CD4-positive, CD25-positive, alpha-beta regulatory T cell (primary cell): ENCODE measurements around the gene CNOT2. TPM values are rescaled to one million over a fixed set of nuclear protein-coding genes. Genes with fewer than 3 reads are reported as not detected.

ENCODE experiments used
- ATAC-seq, 2 donors: fragments of 150-1000 bp; cut with Tn5 transposase; one replicate each; pipeline ENCODE4 v1.10.0; 2021; ENCODE audit warnings: low read depth in 2 of 2, moderate number of reproducible peaks in 2 of 2, moderate library complexity in 1 of 2
- DNase-seq, 3 donors: peaks; one replicate each; pipeline versions ENCODE4 v3.0.0 to v3.0.0-alpha.2; 2012 to 2022; ENCODE audit warnings: mixed read lengths in 1 of 3
- H3K27ac ChIP-seq: one replicate; pipeline ENCODE4 v1.7.0; 2013; ENCODE audit warnings: mild to moderate bottlenecking, low read length; ENCODE audit not compliant: insufficient read depth, poor library complexity, severe bottlenecking
- H3K27me3 ChIP-seq: one replicate; pipeline ENCODE4 v1.7.0; 2013; ENCODE audit warnings: low read length; ENCODE audit not compliant: control insufficient read depth, insufficient read depth
- H3K36me3 ChIP-seq: one replicate; pipeline ENCODE4 v1.7.0; 2013; ENCODE audit warnings: mild to moderate bottlenecking, low read length, moderate library complexity; ENCODE audit not compliant: control insufficient read depth, insufficient read depth
- H3K4me1 ChIP-seq: 2 replicates; pipeline ENCODE4 v1.7.0; 2013; ENCODE audit warnings: mild to moderate bottlenecking, low read length; ENCODE audit not compliant: insufficient read depth, control insufficient read depth, poor library complexity, severe bottlenecking
- H3K4me3 ChIP-seq: one replicate; pipeline ENCODE4 v1.7.0; 2013; ENCODE audit warnings: low read depth, mild to moderate bottlenecking, low read length, moderate library complexity
- H3K9me3 ChIP-seq, 2 experiments: 1 replicate in 1 of 2; 2 replicates in 1 of 2; pipeline ENCODE4 v1.7.0; 2013; ENCODE audit warnings: low read length in 2 of 2, mild to moderate bottlenecking in 1 of 2, moderate library complexity in 1 of 2; ENCODE audit not compliant: control insufficient read depth in 2 of 2
- H3K27ac Mint-ChIP-seq, 3 donors: one replicate each; pipeline ENCODE4 v1.8.0; 2020 to 2022; ENCODE audit warnings: mild to moderate bottlenecking in 3 of 3, mixed read lengths in 3 of 3, moderate library complexity in 2 of 3
- H3K27me3 Mint-ChIP-seq: one replicate; pipeline ENCODE4 v1.8.0; 2022; ENCODE audit warnings: mild to moderate bottlenecking, mixed read lengths
- H3K36me3 Mint-ChIP-seq: one replicate; pipeline ENCODE4 v1.8.0; 2020; ENCODE audit warnings: mixed read lengths
- H3K4me1 Mint-ChIP-seq, 4 donors: one replicate each; pipeline ENCODE4 v1.8.0; 2020 to 2022; ENCODE audit warnings: mixed read lengths in 4 of 4, mild to moderate bottlenecking in 1 of 4
- H3K4me3 Mint-ChIP-seq, 4 donors: one replicate each; pipeline ENCODE4 v1.8.0; 2020 to 2022; ENCODE audit warnings: mild to moderate bottlenecking in 4 of 4, mixed read lengths in 4 of 4, moderate library complexity in 3 of 4
- H3K9me3 Mint-ChIP-seq, 7 donors: one replicate each; pipeline ENCODE4 v1.8.0; 2020 to 2022; ENCODE audit warnings: mixed read lengths in 7 of 7, mild to moderate bottlenecking in 3 of 7, moderate library complexity in 2 of 7
- polyA plus RNA-seq, 4 donors: library from polyadenylated mRNA; unstranded; fragments of 300-500 nt; fragmentation: Illumina TruSeq; gene quantifications; one replicate each; pipeline ENCODE4 v1.2.3, GENCODE V29; 2021
- total RNA-seq: library from RNA; stranded (reverse); gene quantifications from one replicate; pipeline ENCODE4 v1.2.3, GENCODE V29; 2022

The CNOT2 gene
- total and polyA plus RNA-seq, 5 donors from 2014 or later, result 78.5 to 137 (median 101) TPM

DNA sequence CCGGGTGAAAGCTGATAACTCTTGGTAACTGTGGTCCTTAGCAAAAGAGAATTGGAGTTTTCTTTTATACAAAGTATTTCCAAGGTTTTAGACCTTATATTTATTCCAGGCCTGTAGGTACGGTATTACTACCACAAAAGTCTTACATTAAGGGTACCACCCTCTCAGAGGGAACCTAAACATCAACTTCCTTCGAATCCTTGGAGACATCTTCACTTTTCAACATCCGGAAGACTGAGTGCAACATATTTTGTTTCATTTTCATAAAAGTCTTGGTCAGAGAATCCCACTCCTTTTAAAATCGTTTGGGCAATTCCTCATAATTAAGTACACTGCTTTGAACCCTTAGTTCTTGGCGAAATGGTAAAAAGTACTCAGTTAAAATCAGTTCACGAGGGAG, 1.2 kb downstream of the CNOT2 start:
- peak overlapping the region; percentile 97 to 98 (median 97) for H3K4me3 Mint-ChIP-seq
- H3K36me3 ChIP-seq, result peaks cover 18% of the 10 kb centered on the region
- no peaks in the 10 kb centered on the region for H3K27me3 Mint-ChIP-seq
- peaks cover 54 to 83% (median 64%) of the 10 kb centered on the region in 4 donors for H3K4me1 Mint-ChIP-seq
- H3K4me3 ChIP-seq, result peak overlapping the region; percentile 86
- no peaks in the 10 kb centered on the region for H3K27me3 ChIP-seq
- H3K9me3 Mint-ChIP-seq, result no peaks in the 10 kb centered on the region
- no peaks in the 10 kb centered on the region for H3K9me3 ChIP-seq
- H3K27ac ChIP-seq, result peak overlapping the region; percentile 96
- H3K4me1 ChIP-seq, result peaks cover 67% of the 10 kb centered on the region
- peaks cover 22% of the 10 kb centered on the region for H3K36me3 Mint-ChIP-seq
- H3K27ac Mint-ChIP-seq, result peak overlapping the region; percentile 97 to 100 (median 98)
- DNase-seq (no peak), ATAC-seq (no peak)

DNA sequence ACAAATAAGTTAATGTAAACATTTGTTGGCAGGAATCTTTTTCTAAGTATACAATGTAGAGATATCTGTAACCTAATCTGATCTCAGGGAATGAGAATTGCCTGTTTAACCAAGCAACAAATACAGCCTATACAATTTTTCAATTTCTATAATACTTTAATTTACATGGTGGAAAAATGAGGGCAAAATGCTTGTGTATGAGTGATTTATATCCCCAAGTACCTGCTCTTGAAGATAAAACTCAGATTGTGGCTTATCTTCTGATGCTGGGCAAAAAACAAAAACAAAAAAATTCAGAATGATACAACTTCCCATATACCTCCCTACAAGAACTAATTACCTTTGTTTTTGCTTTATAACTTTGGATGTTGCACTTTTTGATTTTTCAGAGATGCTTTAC, 2.2 kb downstream of the CNOT2 start:
- no peaks in the 10 kb centered on the region for H3K27me3 Mint-ChIP-seq
- H3K9me3 ChIP-seq, result no peaks in the 10 kb centered on the region
- ATAC-seq, result no peak
- H3K4me3 Mint-ChIP-seq, result peak overlapping the region; percentile 88 to 98 (median 97)
- peaks cover 62% of the 10 kb centered on the region for H3K4me1 ChIP-seq
- H3K27ac Mint-ChIP-seq, result no peak overlapping the region
- peak overlapping the region; percentile 96 for H3K27ac ChIP-seq
- no peak for DNase-seq
- H3K36me3 Mint-ChIP-seq, result peaks cover 13% of the 10 kb centered on the region
- no peaks in the 10 kb centered on the region for H3K27me3 ChIP-seq
- peaks cover 52 to 89% (median 64%) of the 10 kb centered on the region in 4 donors for H3K4me1 Mint-ChIP-seq
- peaks cover 8% of the 10 kb centered on the region for H3K36me3 ChIP-seq
- H3K4me3 ChIP-seq, result peak overlapping the region; percentile 86
- H3K9me3 Mint-ChIP-seq, result no peaks in the 10 kb centered on the region

DNA sequence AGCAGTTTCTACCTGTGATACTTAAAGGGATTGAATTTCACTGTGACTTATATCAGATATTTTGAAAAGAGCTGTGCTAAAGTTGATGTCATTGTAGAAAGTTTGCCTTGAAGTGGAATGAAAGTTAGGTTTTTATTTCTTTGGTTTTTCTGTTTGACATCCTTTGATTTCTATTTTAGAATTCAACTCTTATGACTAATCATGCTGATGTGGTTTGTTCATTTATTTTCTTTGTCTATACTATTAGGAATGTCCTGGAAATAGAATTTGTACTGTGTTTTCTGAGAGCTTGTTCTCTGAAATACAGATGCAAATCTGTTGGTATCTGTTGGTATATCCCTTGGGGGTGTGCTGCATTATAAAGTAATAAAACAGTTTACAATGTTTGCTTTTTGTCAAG, 3.3 kb downstream of the CNOT2 start:
- ATAC-seq (no peak), DNase-seq (no peak)
- no peaks in the 10 kb centered on the region for H3K27me3 ChIP-seq
- Mint-ChIP-seq H3K36me3 (peaks cover 9% of the 10 kb centered on the region), H3K27ac (no peak overlapping the region), H3K9me3 (no peaks in the 10 kb centered on the region), H3K4me3 (peak overlapping the region; percentile 12 to 66 (median 46)), H3K4me1 (peaks cover 57 to 90% (median 66%) of the 10 kb centered on the region in 4 donors), H3K27me3 (no peaks in the 10 kb centered on the region)
- H3K4me3 ChIP-seq, result peak overlapping the region; percentile 23
- H3K4me1 ChIP-seq, result peaks cover 57% of the 10 kb centered on the region
- no peaks in the 10 kb centered on the region for H3K9me3 ChIP-seq
- no peak overlapping the region for H3K27ac ChIP-seq
- H3K36me3 ChIP-seq, result peaks cover 3% of the 10 kb centered on the region

DNA sequence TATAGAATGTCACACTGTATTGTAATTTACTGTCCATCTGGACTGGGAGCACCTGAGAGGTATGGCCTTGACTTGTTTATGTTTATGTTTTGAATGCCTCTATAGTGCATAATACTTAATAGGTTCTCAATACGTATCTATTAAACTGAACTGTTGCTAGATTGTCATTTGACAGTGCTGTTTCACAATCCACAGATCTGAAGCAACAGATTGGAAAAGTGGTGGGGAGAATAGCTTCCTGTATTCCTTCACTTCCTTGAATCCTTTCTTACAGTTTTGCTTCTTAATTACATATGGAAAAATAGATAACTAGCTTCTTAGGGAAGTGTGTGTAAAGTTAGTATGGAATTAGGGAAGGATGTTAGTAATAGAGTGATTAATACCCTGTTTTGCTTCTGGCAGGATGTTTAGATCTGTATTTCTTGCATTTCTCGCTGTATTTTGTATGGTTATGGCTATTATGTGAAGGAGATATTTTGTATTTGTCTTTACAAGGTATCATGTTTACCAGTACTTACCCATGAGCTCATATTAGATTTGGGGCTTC, 4.5 kb downstream of the CNOT2 start:
- ATAC-seq (no peak), DNase-seq (no peak)
- Mint-ChIP-seq H3K4me1 (peaks cover 54 to 87% (median 65%) of the 10 kb centered on the region in 4 donors), H3K9me3 (no peaks in the 10 kb centered on the region), H3K36me3 (peaks cover 9% of the 10 kb centered on the region), H3K27me3 (no peaks in the 10 kb centered on the region), H3K4me3 (peak overlapping the region in 3 of 4 donors; percentile 1 to 68 (median 60)), H3K27ac (peak overlapping the region in 1 of 3 donors; percentile 29)
- Histone ChIP-seq H3K27ac (no peak overlapping the region), H3K4me1 (peaks cover 48% of the 10 kb centered on the region), H3K27me3 (no peaks in the 10 kb centered on the region), H3K4me3 (peak overlapping the region; percentile 29), H3K36me3 (peaks cover 3% of the 10 kb centered on the region), H3K9me3 (no peaks in the 10 kb centered on the region)

DNA sequence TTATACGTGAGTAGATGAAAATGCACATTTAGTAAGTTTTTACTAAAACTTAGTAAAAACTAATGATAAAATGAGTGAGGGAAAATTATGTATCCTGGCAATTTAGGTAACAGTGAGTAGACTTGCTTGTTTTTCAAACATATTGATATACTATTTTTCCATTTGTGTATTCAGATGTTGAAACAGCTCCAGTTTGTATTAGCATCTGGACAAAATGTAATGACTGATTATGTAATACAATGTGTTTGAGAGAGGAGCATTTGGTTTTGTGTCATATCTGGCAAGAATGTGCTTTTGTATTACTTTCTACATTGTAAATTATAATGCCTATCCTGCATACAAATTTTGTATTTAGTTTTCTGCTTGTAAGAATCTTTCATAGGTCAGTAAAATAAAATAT, 5.6 kb downstream of the CNOT2 start:
- H3K4me1 Mint-ChIP-seq, result peaks cover 64 to 96% (median 73%) of the 10 kb centered on the region in 4 donors
- peak overlapping the region in 1 of 4 donors; percentile 5 for H3K4me3 Mint-ChIP-seq
- ATAC-seq (no peak), DNase-seq (no peak)
- Histone ChIP-seq H3K4me3 (peak overlapping the region; percentile 29), H3K27ac (no peak overlapping the region), H3K36me3 (peaks cover 3% of the 10 kb centered on the region), H3K27me3 (no peaks in the 10 kb centered on the region), H3K9me3 (no peaks in the 10 kb centered on the region), H3K4me1 (peaks cover 46% of the 10 kb centered on the region)
- H3K27ac Mint-ChIP-seq, result no peak overlapping the region
- H3K9me3 Mint-ChIP-seq, result no peaks in the 10 kb centered on the region
- peaks cover 8% of the 10 kb centered on the region for H3K36me3 Mint-ChIP-seq
- no peaks in the 10 kb centered on the region for H3K27me3 Mint-ChIP-seq

DNA sequence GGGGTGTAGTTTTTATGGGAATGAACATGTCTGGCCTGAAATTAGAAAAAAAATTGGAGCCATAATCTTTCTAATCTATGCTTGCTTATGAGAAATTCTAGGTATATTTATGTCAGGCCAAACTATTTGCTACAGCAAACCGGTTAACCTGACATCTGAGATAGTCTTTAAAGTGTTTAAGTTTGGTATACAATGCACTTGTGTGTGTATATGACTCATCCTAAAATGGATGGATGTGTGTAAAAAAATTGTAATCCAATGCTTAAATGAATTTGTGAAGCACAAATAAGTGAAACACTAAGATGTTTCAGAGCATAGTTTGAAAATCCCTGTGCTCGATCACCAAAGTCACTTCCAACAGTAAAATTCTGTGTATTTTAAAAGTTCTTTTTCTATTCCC, 6.7 kb downstream of the CNOT2 start:
- Histone ChIP-seq H3K4me3 (no peak overlapping the region), H3K27ac (no peak overlapping the region), H3K4me1 (peaks cover 37% of the 10 kb centered on the region), H3K9me3 (no peaks in the 10 kb centered on the region), H3K36me3 (peaks cover 3% of the 10 kb centered on the region), H3K27me3 (no peaks in the 10 kb centered on the region)
- Mint-ChIP-seq H3K9me3 (no peaks in the 10 kb centered on the region), H3K27me3 (no peaks in the 10 kb centered on the region), H3K27ac (peak overlapping the region in 1 of 3 donors; percentile 16), H3K4me3 (no peak overlapping the region), H3K4me1 (peaks cover 60 to 96% (median 72%) of the 10 kb centered on the region in 4 donors), H3K36me3 (peaks cover 8% of the 10 kb centered on the region)
- no peak for DNase-seq
- no peak for ATAC-seq

DNA sequence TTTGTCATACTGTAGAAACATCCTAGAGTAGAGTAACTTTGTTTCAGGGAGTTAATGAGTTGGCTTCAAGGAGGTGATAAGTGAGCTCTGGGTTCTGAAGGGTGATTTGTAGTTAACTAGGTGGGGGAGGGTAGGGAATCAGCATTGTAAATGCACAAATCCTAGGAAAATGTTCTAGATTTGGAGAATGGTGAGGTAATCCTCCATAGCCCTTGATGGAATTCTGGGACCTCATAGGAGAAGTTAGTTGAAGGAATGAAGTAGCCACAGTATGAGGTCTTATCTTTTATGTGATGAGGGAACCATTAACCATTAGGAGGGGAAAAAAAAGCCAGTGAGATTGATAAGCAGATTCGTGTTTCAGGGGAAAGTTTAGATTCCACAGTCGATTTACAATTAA, 8.0 kb downstream of the CNOT2 start:
- Mint-ChIP-seq H3K4me1 (peaks cover 58 to 95% (median 72%) of the 10 kb centered on the region in 4 donors), H3K27me3 (no peaks in the 10 kb centered on the region), H3K27ac (peak overlapping the region in 1 of 3 donors; percentile 38), H3K4me3 (peak overlapping the region in 3 of 4 donors; percentile 0 to 35 (median 6)), H3K36me3 (peaks cover 8% of the 10 kb centered on the region), H3K9me3 (no peaks in the 10 kb centered on the region)
- Histone ChIP-seq H3K27me3 (no peaks in the 10 kb centered on the region), H3K4me1 (peaks cover 33% of the 10 kb centered on the region), H3K4me3 (no peak overlapping the region), H3K27ac (no peak overlapping the region), H3K36me3 (peaks cover 3% of the 10 kb centered on the region), H3K9me3 (no peaks in the 10 kb centered on the region)
- no peak for ATAC-seq
- DNase-seq, result no peak

DNA sequence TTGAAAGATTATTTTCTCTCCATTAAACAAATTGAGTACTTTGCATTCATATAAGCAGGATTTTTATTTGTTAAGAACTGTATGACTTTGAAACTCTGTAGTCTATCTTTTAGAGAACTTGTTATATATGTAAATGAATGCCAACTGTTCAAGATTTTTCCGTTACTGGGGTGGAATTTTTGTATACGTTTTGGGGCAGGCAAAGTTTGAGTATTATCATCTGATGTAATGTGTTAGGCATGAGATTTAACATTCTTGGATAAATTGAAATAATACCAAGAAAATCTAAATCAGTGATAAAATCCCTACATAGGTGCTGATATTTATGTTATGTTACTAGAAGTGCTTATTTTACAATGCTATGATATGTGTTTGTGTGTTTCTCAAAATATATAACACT, 8.4 kb downstream of the CNOT2 start:
- H3K36me3 ChIP-seq, result peaks cover 3% of the 10 kb centered on the region
- ATAC-seq (no peak), DNase-seq (no peak)
- peaks cover 10% of the 10 kb centered on the region for H3K36me3 Mint-ChIP-seq
- peak overlapping the region in 2 of 4 donors; percentile 6 to 35 for H3K4me3 Mint-ChIP-seq
- peaks cover 58 to 95% (median 70%) of the 10 kb centered on the region in 4 donors for H3K4me1 Mint-ChIP-seq
- no peaks in the 10 kb centered on the region for H3K9me3 Mint-ChIP-seq
- H3K27ac Mint-ChIP-seq, result peak overlapping the region in 1 of 3 donors; percentile 78
- no peak overlapping the region for H3K27ac ChIP-seq
- H3K27me3 Mint-ChIP-seq, result no peaks in the 10 kb centered on the region
- H3K4me1 ChIP-seq, result peaks cover 29% of the 10 kb centered on the region
- no peaks in the 10 kb centered on the region for H3K27me3 ChIP-seq
- no peaks in the 10 kb centered on the region for H3K9me3 ChIP-seq
- H3K4me3 ChIP-seq, result no peak overlapping the region
